GM19043 (cell line): ENCODE measurements around the gene ACTRT2.

Experiments used
- ATAC-seq: cut with Tn5 transposase; IDR thresholded peaks from one replicate; pipeline ENCODE4 v1.9.1; 2021; ENCODE audit warnings: low read depth; ENCODE audit not compliant: unreplicated experiment

The ACTRT2 gene

DNA sequence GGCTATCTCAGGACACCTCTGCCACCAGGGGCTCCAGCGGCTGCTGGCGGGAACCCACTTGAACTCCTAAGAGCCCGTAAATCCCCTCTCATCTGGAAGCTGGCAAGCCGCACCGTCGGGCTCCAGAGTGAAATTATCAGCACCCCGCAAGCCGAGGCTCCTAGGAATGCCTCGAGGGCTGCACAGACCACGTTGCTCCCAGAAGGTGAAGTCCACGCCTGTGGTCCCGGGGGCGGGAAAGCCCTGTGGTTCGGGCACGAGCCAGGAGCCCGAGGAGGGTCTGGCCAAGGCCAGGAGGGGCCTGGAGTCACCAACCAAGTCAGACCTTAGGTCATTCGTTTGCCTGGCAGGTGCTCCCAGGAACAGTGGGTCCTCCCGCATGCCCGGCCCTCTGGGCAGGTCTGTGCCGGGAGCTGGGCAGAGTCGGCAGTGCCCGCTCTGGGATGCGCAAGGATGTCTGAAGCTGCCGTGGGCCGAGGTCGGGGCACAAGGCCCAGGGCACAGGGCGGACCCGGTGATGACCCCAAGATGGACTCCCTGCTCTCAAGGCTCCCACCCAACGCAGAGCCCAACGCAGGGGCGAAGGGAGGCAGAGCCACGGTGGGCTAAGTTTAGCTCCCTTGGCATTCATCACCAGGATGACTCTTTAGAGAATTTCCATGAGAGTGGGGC, 8.9 kb downstream of the ACTRT2 start:
- no peak for ATAC-seq

DNA sequence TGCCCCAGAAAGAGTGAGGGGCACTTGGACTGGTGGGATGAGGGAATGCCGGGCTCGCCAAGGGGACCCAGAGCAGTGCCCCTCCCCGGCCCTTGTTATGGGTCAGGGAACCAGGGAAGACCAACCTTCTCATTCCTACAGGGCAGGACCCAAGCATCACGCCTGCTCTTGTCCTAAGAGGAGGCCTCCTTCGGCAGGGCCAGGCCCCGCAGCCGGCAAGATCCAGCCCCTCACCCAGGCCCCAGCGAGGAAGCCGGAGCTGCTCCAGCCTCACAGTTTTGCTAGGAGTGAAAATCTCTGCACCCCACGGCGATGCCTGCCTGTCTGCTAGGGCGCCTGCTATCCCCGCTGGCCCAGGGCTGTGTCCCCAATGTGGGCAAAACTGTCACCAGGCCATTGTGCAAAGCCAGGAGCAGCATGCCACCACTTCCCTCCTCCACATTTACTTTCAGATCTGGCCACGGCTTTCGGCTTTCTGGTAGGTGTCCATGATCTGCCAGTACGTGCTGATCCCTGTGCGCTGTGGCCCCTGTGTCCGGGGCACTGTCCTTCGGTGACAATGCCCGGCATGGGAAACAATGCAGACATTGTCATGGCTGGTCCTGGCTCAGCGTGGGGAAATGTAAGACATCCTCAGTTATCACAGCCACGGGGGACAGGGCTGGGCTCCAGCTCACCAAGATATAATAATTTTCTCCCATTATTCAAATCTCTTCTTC, 9.6 kb downstream of the ACTRT2 start:
- ATAC-seq = no peak

DNA sequence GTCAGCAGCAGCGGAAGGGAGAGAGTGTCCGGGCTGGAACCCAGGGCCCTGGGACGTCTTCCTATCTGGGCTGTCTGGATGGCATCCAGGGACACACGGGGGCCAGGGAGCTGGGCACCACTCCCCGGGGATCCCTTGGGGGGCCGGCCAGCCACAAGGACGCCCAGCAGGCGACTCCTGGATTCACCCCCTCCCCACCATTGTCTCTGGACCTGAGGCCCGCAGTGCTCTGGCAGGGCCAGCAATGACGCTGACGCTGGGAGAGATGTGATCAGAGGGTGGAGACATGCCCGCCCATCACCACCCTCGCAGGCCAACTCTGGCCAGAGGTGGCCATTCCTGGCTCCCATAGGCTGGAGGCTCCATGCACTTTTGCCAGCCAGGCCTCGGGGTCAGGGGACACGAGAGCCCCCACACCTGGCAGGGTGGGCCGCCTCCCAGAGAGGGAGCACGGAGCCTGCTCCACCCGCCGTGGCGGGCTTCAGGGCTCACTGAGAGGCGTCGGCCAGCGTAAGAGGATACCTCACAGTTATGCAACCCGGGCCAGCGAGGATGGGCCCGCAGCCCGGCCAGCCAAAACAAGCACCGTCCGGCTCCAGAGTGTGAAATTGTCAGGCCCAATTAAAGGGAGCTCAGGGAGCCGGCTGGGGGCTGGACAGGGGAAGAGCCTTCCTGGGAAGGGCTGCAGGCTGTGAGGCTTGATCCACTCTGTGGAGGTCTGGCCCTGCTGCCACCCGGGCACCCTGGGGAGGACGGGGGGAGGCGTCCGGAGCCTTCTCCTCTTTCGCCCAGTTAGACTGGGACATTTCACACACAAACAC, 10.3 kb downstream of the ACTRT2 start:
- ATAC-seq = no peak

DNA sequence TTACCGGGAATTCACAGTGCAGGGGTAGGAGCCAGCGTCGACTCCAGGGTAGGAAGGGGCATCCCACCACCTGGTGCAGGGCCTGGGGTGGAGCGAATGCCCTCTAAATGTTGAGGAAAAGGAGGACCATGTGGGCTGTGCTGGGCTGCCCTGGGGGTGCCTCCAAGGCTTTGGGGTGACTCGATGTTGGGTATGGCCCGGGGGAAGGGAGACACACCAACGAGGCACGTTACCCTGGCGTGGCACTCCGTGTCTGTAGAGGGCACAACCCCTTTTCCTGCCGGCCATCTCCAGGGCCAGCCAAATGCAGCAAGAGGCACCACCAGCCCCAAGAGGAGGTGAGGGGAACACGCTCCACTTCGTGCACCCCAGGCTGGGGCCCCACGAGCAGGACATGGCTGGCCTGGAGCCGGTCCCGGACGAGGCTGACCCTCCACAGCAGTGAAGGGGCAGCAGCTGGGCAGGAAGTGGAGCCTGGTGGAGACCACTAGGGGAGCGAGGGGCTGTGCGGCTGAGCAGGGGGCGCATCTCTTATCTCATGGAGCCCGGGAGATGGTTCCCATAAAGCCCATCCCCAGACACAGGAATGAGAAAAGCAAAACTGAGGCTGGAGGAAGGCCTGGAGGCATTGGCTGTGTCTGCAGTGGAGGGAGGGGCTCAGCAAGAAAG, 11.2 kb downstream of the ACTRT2 start:
- no peak for ATAC-seq

DNA sequence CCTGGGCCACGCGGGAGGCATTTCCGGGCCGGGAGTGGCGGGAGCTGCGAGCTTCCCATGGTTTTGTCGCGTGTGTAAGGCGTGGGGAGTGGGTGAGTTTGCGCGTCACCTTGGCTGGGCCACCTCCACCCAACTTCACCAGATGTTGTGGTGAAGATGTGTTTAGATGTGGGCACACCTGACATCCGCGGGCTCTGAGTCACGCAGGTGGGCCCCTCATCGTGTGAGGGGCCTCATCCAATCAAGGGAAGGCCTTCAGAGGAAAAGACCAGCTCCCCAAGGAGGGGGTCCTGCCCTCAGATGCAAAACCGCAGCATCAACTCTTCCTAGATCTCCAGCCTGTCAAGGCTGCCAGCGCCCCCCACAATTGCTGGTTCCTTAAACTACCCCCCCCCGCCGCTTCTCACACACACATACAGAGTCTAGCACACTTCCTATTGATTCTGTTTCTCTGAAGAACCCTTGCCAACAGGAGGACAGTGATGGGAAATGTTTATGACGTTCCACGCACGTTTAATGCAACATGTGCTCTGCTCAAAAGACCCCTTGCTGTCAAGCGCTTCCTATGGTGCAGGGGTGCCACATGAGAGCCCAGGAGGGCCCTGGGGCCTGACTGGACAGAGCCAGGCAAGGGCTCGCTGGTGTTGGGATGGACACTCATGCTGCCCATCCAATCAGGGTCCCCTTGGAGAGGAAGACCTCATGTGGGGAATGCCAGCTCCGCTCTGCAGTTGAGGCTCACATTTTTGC, 11.9 kb downstream of the ACTRT2 start:
- no peak for ATAC-seq

DNA sequence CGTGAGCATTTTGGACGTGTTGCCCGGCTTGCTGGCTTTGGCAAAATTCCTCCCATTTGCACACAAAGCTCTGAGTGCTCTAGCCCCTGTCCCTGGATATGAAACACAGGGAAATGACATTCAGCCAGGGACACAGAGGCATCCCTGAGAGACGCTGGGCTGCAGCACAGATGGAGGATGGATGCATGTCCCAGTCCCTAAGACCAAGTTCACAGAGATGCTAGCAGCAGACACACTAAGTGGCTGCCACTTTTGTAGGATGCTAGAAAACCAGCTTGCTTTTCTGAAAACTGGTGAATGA, 12.5 kb downstream of the ACTRT2 start:
- no peak for ATAC-seq

DNA sequence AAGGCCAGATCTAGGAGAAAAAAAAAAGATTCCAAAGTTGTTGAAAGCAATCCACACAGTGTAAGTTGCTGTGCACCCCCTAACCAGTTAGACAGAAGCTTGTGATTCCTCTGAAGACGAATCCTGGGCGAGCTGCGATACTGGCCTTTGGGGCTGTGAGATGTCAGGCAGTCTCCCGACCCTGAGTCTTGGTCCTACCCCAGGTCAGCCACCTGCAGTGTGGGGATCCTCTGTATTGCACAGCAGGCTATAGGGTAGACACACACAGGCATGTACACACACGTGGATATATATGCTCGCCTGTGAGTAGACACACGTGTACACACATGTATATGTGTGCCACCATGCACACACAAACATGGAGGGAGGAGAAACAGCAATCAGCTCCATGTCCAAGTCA, 12.9 kb downstream of the ACTRT2 start:
- ATAC-seq = no peak

DNA sequence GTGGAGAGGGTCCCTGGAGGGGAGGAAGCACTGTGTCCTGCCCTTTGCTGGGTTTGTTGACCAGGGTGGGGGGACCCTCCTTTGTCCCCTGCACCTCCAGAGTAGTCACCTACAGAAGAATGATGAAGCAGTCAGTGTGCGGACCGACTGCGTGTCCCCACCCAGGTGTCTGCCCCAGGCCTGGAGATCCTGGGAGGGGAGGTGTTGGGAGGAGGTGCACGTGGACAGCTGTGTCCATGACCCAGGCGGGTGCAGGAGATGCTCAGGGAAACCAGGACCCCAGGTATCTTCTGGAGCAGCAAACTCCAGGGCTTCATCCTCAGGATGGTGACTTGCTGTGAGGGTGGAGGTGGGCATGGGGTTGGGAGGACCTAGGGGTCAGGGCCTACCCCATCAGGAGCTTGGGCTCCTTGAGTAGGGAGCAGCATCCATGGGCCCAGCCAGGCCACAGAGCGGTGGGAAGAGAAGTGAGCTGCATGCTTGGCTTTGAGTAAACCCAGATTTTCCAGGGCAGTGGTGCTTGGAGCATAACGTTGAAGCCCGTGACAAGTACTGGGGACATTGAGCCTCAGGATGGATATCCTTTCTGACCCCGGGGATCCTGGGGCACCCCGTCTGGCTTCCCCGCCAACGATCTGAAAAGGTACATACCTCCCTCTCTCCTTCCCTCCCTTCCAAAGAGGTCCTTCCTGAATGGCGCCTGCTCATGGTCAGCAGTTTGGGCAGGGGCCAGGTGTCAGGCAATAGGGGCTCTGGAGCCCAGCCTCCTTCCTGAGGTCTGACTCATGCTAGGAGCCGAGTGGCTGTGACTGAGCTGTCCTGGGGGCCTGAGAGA, 13.7 kb downstream of the ACTRT2 start:
- no peak for ATAC-seq

DNA sequence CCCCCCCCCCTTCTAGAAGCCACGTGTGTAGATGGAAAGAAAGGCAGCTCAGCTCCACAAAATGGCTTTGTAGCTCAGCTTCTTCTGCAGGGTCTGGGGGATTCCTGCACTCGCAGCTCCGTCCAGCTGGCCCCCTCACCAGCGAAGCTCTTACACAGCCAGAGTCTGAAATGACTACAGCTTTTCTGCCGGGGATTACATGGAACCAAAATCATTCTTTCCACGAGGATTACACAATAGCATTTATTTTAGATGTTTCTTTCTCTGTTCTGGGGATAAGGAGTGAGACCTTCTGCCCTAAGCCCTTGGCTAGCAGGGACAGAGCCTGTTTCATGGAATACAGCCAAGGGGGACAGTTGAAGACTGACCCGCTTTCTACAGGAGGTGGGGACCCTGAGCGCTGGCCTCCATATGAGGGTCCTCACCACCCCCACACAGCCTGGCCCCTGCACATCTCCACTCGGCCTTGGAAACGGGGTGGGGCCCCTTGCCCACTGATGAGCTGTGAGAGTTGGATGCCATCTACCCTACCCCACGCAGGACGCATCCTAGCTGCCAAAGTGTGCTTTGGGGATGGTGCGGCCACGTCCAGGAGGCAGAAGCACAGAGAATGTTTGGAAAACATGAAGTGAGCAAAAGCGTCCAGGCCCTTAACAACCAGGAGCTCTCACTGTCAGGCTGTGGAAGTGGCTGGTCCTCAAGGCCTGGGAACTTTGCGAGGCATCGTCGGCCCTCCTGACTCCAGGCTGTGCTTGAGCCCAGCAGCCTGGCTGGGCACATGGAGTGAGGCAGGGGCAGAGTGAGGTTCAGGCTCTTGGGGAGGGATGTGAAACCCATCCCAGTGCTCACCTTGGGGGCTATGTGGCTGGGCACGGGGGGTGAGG, 14.5 kb downstream of the ACTRT2 start:
- ATAC-seq = no peak

DNA sequence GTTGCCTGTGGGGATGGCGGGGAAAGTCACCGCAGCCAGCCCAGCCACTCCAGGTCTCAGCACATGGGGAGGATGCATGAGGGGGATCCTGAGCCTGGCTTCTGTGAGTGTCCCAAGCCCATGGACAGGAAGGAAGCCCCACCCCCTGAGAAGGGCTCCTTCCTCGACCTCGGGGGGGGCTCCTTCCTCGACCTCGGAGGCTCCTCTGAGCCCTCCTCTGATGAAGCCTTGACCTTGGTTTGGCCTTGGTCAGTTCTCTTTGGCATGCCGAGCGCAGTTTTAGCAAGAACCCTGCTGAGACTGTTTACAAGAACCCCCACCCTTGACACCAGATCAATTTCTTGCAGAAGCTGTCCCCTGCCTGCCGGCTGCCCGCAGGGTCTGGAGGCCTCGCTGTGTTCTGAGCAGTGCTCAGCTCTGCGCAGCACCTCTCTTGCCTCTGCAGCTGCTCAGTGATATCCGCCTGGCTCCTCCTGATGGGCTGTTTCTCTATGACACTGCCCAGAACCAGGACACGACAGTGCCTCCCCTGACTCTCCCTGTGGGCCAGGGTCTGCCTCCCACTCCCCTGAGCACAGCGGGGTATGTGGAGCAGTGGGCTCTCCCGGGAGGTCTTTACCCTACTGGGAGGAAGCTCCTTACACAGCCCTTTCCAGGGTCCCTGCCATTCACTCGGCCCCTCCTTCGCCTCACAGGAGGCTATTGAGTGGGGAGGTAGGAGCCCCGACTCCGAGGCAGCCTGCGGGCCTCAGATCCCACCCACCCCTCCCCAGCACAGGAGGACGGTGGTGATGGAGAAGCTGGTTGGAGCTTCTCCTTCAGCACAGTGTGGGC, 15.4 kb downstream of the ACTRT2 start:
- ATAC-seq = no peak

DNA sequence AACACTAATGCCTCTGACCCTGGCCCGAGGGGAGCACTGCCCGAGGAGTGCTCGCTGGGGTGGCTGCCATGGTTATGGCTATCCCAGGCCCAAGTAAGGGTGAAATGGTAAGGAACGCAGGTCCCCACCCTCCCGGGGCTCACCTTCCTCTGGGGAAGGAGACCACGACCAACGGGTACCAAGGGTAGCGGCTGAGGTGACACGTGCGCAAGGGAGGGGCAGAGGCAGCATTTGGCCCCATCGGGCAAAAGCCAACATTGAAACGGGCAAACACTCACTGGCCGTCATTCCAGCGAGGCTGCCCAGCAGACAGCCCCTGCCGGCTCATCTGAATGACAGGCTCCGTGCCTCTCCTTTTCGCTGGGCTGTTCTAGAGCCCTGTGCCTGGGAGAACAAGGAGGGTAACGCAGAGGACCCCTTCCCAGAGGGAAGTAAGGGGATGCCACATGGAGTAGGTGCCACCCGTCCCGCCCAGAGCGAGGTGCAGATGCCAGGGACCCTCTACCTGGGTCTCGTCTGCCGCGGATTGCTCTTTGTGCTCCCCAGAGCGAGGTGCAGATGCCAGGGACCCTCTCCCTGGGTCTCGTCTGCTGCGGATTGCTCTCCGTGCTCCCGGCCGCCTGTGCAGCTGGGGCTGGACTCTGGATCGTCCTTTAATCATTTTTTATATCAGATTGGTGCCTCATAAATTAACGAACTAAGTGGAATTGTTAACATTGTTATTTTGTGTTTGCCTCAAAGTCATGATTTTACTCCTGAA, 16.2 kb downstream of the ACTRT2 start:
- ATAC-seq = no peak

DNA sequence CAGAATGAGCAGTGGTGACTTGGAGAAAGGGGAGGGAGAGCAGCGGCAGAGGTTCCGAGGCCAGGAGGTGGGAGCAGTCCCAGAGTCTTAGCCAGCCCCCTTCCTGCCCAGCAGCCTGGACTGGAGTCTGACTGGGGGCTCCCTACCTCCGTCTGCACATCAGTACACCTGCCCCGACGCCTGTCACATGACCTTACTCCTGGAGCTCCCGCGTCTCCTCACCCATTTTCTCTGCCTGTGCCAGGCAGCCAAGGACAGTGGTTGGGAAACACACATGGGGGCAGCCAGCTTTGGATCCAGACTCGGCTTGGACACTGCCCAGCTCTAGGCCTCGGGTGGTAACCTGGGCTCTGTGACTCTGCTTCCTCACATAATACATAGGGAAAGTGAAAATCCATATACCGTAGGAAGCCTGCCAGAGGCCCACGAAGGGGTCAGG, 16.9 kb downstream of the ACTRT2 start:
- ATAC-seq = no peak

DNA sequence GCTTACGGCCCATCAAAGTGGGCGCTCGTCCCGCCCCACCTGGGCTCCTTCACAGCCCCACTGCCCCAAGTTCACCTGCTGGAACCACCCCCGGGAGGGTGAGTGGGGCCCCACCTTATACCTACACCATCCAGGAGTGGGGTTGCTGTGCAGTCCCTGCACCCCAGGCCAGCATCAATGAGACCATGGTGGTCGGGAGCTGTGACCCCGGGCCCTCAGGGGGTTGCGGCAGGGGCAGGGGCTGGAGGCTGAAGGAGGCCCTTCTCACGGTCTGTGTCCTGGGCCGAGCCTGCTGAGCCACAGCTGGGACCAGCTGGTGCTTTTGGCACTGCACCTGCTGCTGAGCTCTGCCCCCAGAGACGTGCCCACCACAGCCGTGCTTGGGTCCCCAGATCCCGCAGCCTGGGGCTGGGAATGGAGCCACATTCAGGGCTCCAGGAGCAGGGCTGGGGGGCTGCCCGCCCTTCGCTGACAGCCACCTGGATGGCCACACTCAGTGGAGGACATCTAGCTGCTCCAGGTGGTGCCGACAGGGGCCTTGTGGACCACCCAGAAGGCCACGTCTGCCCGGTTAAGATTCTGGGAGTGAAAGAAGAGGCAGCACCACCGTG, 17.4 kb downstream of the ACTRT2 start:
- ATAC-seq = no peak

DNA sequence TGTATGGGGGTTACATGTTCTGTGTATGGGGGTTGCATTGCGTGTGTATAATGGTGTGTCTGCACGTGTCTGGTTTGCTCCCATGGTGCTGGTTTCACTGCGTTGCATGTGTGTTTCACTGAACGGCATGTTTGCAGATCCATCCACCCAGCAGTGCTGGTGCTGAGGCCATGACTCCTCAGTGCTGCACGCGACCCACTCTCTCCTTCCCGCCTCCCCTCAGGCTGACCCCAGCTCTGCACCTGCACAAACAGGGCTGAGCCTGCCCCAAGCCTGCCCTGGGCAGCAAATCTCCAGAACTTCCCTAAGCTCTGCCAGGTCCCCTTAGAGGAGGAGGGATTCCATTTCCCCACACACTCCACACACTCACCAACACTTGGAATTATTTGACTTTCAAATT, 18.7 kb downstream of the ACTRT2 start:
- no peak for ATAC-seq

DNA sequence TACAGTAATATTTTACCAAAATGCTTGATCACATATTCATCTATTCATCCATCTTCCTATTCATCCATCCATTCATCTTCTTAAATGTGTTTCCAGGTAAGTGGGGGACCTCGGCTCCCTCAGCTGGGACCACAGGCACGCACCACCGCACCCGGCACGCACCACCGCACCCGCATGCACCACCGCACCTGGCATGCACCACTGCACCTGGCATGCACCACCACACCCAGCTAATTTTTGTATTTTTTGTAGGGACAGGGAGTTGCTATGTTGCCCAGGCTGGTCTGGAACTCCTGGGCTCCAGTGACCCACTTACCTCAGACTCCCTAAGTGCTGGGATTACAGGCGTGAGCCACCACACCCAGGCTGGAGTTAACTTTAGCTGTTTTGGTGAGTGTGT, 21.2 kb downstream of the ACTRT2 start:
- no peak for ATAC-seq

DNA sequence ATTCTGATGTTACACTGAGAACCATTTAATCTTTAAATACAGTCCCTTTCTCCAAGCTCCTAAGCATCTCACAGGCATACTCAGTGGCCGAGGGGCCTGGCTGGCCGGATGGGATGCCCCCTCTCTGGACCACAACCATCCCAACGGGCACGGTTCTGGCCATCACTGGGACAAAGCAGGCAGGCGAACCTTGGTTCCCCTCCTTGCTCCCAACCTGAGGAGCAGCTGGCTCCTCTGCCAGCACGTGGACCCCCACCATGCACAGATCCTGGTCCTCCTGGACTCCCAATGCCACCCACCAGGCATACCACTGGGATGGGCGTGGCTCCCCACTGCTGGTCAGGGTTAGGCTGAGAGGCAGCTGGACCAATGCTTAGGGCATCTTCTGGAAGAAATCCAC, 27.9 kb downstream of the ACTRT2 start:
- no peak for ATAC-seq

DNA sequence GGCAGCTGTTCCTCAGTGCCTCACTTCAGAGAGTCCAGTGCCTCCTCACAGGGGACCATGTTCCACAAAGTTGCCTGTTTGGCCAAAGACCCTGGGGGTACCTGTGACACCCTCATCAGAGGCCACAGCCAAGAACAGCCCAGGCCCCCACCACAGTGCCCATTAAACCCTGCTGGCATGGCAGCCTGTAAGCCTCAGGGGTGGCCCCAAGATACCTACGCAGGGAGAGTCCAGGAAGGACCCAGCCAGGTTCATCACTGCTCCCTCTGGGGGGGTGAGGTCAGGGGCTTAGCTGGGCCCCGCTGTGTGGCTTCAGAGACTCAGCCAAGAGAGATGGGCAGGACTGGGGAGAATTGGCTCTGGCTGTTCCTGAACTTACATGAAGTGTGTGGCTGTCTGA, 28.6 kb downstream of the ACTRT2 start:
- ATAC-seq = no peak
